GM23338 (cell line): ENCODE measurements around the gene ABCF3. TPM values are rescaled to one million over a fixed set of nuclear protein-coding genes. Genes with fewer than 3 reads are reported as not detected.

ENCODE experiments used
- ATAC-seq: fragments of 200-7000 bp; cut with Tn5 transposase; 3 replicates; pipeline ENCODE4 v1.9.1; 2020
- DNase-seq: peaks from one replicate; pipeline ENCODE4 v3.0.0-alpha.2; 2015; ENCODE audit warnings: low spot score
- H2AFZ ChIP-seq: fragments of 200-600 bp; sonication (generic); 2 replicates; pipeline ENCODE4 v1.8.0; 2016; ENCODE audit warnings: antibody characterized with exemption, mild to moderate bottlenecking, moderate library complexity
- H3F3A ChIP-seq: fragments of 200-600 bp; sonication (generic); replicated peaks from 2 replicates; pipeline ENCODE4 v1.8.0; 2017; ENCODE audit warnings: antibody characterized with exemption, mixed run types, low read depth
- H3K27ac ChIP-seq: fragments of 200-600 bp; sonication (generic); 2 replicates; pipeline ENCODE4 v1.6.1; 2016; ENCODE audit warnings: low read depth
- H3K27me3 ChIP-seq: fragments of 200-600 bp; sonication (generic); 2 replicates; pipeline ENCODE4 v1.8.0; 2016; ENCODE audit warnings: mild to moderate bottlenecking, mixed run types, moderate library complexity; ENCODE audit not compliant: insufficient read depth
- H3K36me3 ChIP-seq: fragments of 200-600 bp; sonication (generic); 2 replicates; pipeline ENCODE4 v1.8.0; 2016; ENCODE audit warnings: mild to moderate bottlenecking; ENCODE audit not compliant: insufficient read depth
- H3K4me1 ChIP-seq: fragments of 200-600 bp; sonication (generic); 2 replicates; pipeline ENCODE4 v1.8.0; 2016; ENCODE audit warnings: mild to moderate bottlenecking, moderate library complexity; ENCODE audit not compliant: insufficient read depth
- H3K4me2 ChIP-seq: fragments of 200-600 bp; sonication (generic); 2 replicates; pipeline ENCODE4 v1.7.1; 2017; ENCODE audit warnings: mixed run types
- H3K4me3 ChIP-seq: fragments of 200-600 bp; sonication (generic); 2 replicates; pipeline ENCODE4 v1.6.1; 2016; ENCODE audit warnings: mixed run types
- H3K79me2 ChIP-seq: fragments of 200-600 bp; sonication (generic); replicated peaks from 2 replicates; pipeline ENCODE4 v1.8.0; 2017; ENCODE audit warnings: mild to moderate bottlenecking; ENCODE audit not compliant: insufficient read depth
- H3K9me2 ChIP-seq: fragments of 200-600 bp; sonication (generic); 2 replicates; pipeline ENCODE4 v1.8.0; 2017; ENCODE audit not compliant: insufficient read depth
- H4K20me1 ChIP-seq: fragments of 200-600 bp; sonication (generic); replicated peaks from 2 replicates; pipeline ENCODE4 v1.8.0; 2017; ENCODE audit warnings: mild to moderate bottlenecking; ENCODE audit not compliant: insufficient read depth
- H3K27ac Mint-ChIP-seq: 2 replicates; pipeline ENCODE4 v1.8.0; 2020; ENCODE audit warnings: inconsistent platforms, mild to moderate bottlenecking, moderate library complexity, mixed read lengths
- H3K27me3 Mint-ChIP-seq: 3 replicates; pipeline ENCODE4 v1.8.0; 2022; ENCODE audit warnings: low read depth, mild to moderate bottlenecking, moderate library complexity, mixed read lengths, inconsistent platforms; ENCODE audit not compliant: insufficient read depth, poor library complexity
- H3K36me3 Mint-ChIP-seq: 3 replicates; pipeline ENCODE4 v1.8.0; 2021; ENCODE audit warnings: low read depth, mild to moderate bottlenecking, inconsistent platforms, moderate library complexity, mixed read lengths
- H3K4me1 Mint-ChIP-seq: 3 replicates; pipeline ENCODE4 v1.8.0; 2020; ENCODE audit warnings: mild to moderate bottlenecking, inconsistent platforms, mixed read lengths
- H3K4me3 Mint-ChIP-seq: 3 replicates; pipeline ENCODE4 v1.8.0; 2021; ENCODE audit warnings: moderate library complexity, mild to moderate bottlenecking, inconsistent platforms, mixed read lengths
- H3K9me3 Mint-ChIP-seq: 3 replicates; pipeline ENCODE4 v1.8.0; 2020; ENCODE audit warnings: moderate library complexity, mild to moderate bottlenecking, inconsistent platforms, mixed read lengths
- CREB1 ChIP-seq: fragments of 250-450 bp; sonication (Bioruptor Pico); IDR thresholded peaks from 2 replicates; pipeline ENCODE4 v1.5.0; 2020; ENCODE audit warnings: low read depth, mild to moderate bottlenecking, moderate library complexity
- EZH2phosphoT487 ChIP-seq: fragments of 200-600 bp; sonication (generic); IDR thresholded peaks from one replicate; pipeline ENCODE4 v1.8.1; 2018; ENCODE audit warnings: antibody characterized with exemption; ENCODE audit not compliant: unreplicated experiment
- POLR2AphosphoS5 ChIP-seq: IDR thresholded peaks from 2 replicates; pipeline ENCODE4 v1.6.1; 2016; ENCODE audit warnings: antibody characterized with exemption, low read depth
- STAT1 ChIP-seq: IDR thresholded peaks from one replicate; pipeline ENCODE4 v1.6.1; 2016; ENCODE audit warnings: antibody characterized with exemption; ENCODE audit not compliant: unreplicated experiment
- ZNF114 ChIP-seq: fragments of 250-450 bp; sonication (Bioruptor Pico); IDR thresholded peaks from 2 replicates; pipeline ENCODE4 v1.5.0; 2020; ENCODE audit warnings: mild to moderate bottlenecking, moderate library complexity
- ZNF331 ChIP-seq: fragments of 250-450 bp; sonication (Bioruptor Pico); IDR thresholded peaks from 2 replicates; pipeline ENCODE4 v1.5.0; 2020; ENCODE audit warnings: low read depth, mild to moderate bottlenecking, moderate library complexity
- ZNF462 ChIP-seq: fragments of 250-450 bp; sonication (Bioruptor Pico); IDR thresholded peaks from 2 replicates; pipeline ENCODE4 v1.5.0; 2020; ENCODE audit warnings: mild to moderate bottlenecking, moderate library complexity
- polyA plus RNA-seq: library from polyadenylated mRNA; unstranded; fragments of >200 nt; fragmentation: Nextera tagmentation; extraction: Ambion mirVana; gene quantifications from 2 replicates; pipeline ENCODE4 v1.2.1, GENCODE V29; 2016
- total RNA-seq: library from RNA; depleted of rRNA; stranded (reverse); fragments of >200 nt; shearing (Covaris generic); gene quantifications from 2 replicates; pipeline ENCODE4 v1.2.3, GENCODE V29; 2014
- TF ChIP-seq, protein P1 (sequence below): IDR thresholded peaks from 2 replicates; pipeline ENCODE4 v1.6.1; 2016; ENCODE audit warnings: antibody characterized with exemption

ABCF3 gene
- total and polyA plus RNA-seq, 2 experiments from 2014 or later: 33.4 to 48.9 TPM

GRCh38 chr3:184203526-184203925, 17.5 kb downstream of the ABCF3 start:
- no peaks in the 10 kb centered on the region for H3K4me1 Mint-ChIP-seq
- no peaks in the 10 kb centered on the region for H3K9me3 Mint-ChIP-seq
- H3K4me3 Mint-ChIP-seq: no peak overlapping the region
- Histone ChIP-seq H3K79me2 (no peaks in the 10 kb centered on the region), H4K20me1 (no peaks in the 10 kb centered on the region), H3K27ac (no peak overlapping the region), H3K4me2 (no peak overlapping the region), H3K36me3 (no peaks in the 10 kb centered on the region), H3F3A (no peaks in the 10 kb centered on the region), H3K9me2 (no peaks in the 10 kb centered on the region), H3K4me1 (no peaks in the 10 kb centered on the region), H3K4me3 (no peak overlapping the region), H3K27me3 (no peaks in the 10 kb centered on the region), H2AFZ (no peak overlapping the region)
- TF ChIP-seq EZH2phosphoT487: no peak
- ATAC-seq (no peak), DNase-seq (no peak)
- H3K27me3 Mint-ChIP-seq: peaks cover 7% of the 10 kb centered on the region
- no peaks in the 10 kb centered on the region for H3K36me3 Mint-ChIP-seq
- H3K27ac Mint-ChIP-seq: no peak overlapping the region

GRCh38 chr3:184209146-184209923, 23.3 kb downstream of the ABCF3 start:
- H3K4me1 Mint-ChIP-seq: no peaks in the 10 kb centered on the region
- Histone ChIP-seq H4K20me1 (0 out of 2 replicates have a peak, but pooled peaks cover 5% of the 10 kb centered on the region), H3K36me3 (no peaks in the 10 kb centered on the region), H3K9me2 (no peaks in the 10 kb centered on the region), H3K4me2 (no peak overlapping the region), H3F3A (no peaks in the 10 kb centered on the region), H3K27ac (no peak overlapping the region), H2AFZ (no peak overlapping the region), H3K79me2 (no peaks in the 10 kb centered on the region), H3K4me1 (no peaks in the 10 kb centered on the region), H3K27me3 (no peaks in the 10 kb centered on the region), H3K4me3 (no peak overlapping the region)
- H3K9me3 Mint-ChIP-seq: no peaks in the 10 kb centered on the region
- H3K27me3 Mint-ChIP-seq: peaks cover 6% of the 10 kb centered on the region
- DNase-seq (no peak), ATAC-seq (no peak)
- no peak overlapping the region for H3K27ac Mint-ChIP-seq
- H3K36me3 Mint-ChIP-seq: no peaks in the 10 kb centered on the region
- H3K4me3 Mint-ChIP-seq: no peak overlapping the region
- TF ChIP-seq STAT1 (no peak), ZNF114 (CRISPR knock-in tag) (no peak)

- H3K4me2 ChIP-seq: no peak overlapping the region
- DNase-seq (no peak), ATAC-seq (no peak)
- H3K4me1 ChIP-seq: no peaks in the 10 kb centered on the region
- Mint-ChIP-seq H3K27me3 (peaks cover 6% of the 10 kb centered on the region), H3K36me3 (no peaks in the 10 kb centered on the region), H3K4me1 (no peaks in the 10 kb centered on the region), H3K27ac (no peak overlapping the region), H3K4me3 (no peak overlapping the region), H3K9me3 (no peaks in the 10 kb centered on the region)
- no peak overlapping the region for H3K4me3 ChIP-seq
- H4K20me1 ChIP-seq: 0 out of 2 replicates have a peak, but pooled peaks cover 5% of the 10 kb centered on the region
- H3K27ac ChIP-seq: no peak overlapping the region
- no peaks in the 10 kb centered on the region for H3K36me3 ChIP-seq
- H3K27me3 ChIP-seq: no peaks in the 10 kb centered on the region
- no peaks in the 10 kb centered on the region for H3K79me2 ChIP-seq
- H3F3A ChIP-seq: no peaks in the 10 kb centered on the region
- H3K9me2 ChIP-seq: no peaks in the 10 kb centered on the region
- H2AFZ ChIP-seq: no peak overlapping the region
- no peak for TF ChIP-seq ZNF114 (CRISPR knock-in tag)
- TF ChIP-seq, protein P1, sequence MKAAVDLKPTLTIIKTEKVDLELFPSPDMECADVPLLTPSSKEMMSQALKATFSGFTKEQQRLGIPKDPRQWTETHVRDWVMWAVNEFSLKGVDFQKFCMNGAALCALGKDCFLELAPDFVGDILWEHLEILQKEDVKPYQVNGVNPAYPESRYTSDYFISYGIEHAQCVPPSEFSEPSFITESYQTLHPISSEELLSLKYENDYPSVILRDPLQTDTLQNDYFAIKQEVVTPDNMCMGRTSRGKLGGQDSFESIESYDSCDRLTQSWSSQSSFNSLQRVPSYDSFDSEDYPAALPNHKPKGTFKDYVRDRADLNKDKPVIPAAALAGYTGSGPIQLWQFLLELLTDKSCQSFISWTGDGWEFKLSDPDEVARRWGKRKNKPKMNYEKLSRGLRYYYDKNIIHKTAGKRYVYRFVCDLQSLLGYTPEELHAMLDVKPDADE: no peak
- no peak for TF ChIP-seq EZH2phosphoT487
- TF ChIP-seq ZNF331 (CRISPR knock-in tag): no peak
- TF ChIP-seq STAT1: no peak
- no peak for TF ChIP-seq POLR2AphosphoS5
- no peak for TF ChIP-seq ZNF462 (CRISPR knock-in tag)
- TF ChIP-seq CREB1 (CRISPR knock-in tag): no peak
These were observed 25.3 kb downstream of the ABCF3 start for GRCh38 chr3:184211297-184211696.
